Natural killer cell (primary cell): ENCODE data around the gene NAV3. TPM values are rescaled to one million over a fixed set of nuclear protein-coding genes. Genes with fewer than 3 reads are reported as not detected.

Experiments used
- ATAC-seq, 3 donors: fragments of 150-1000 bp in 2 of 3; fragments of 200-7000 bp in 1 of 3; cut with Tn5 transposase; 1 replicate in 1 of 3; 2 replicates in 2 of 3; pipeline ENCODE4 v1.10.0; 2021; ENCODE audit warnings: mild to moderate bottlenecking in 2 of 3, moderate library complexity in 2 of 3
- DNase-seq, 2 donors: peaks; one replicate each; pipeline versions ENCODE4 v3.0.0 to v3.0.0-alpha.2; 2013 to 2021; ENCODE audit warnings: mixed read lengths in 1 of 2
- H3K27ac ChIP-seq: one replicate; pipeline ENCODE4 v1.5.1; 2013; ENCODE audit warnings: mild to moderate bottlenecking, low read length
- H3K27me3 ChIP-seq: one replicate; pipeline ENCODE4 v1.6.1; 2013; ENCODE audit warnings: low read length; ENCODE audit not compliant: control insufficient read depth, insufficient read depth
- H3K36me3 ChIP-seq: one replicate; pipeline ENCODE4 v1.6.1; 2013; ENCODE audit warnings: low read length; ENCODE audit not compliant: control insufficient read depth, insufficient read depth
- H3K4me1 ChIP-seq: one replicate; pipeline ENCODE4 v1.6.1; 2013; ENCODE audit warnings: low read length; ENCODE audit not compliant: control insufficient read depth, insufficient read depth
- H3K4me3 ChIP-seq: one replicate; pipeline ENCODE4 v1.5.1; 2013; ENCODE audit warnings: low read length
- H3K9me3 ChIP-seq: one replicate; pipeline ENCODE4 v1.6.1; 2013; ENCODE audit warnings: low read length; ENCODE audit not compliant: control insufficient read depth, insufficient read depth
- H3K27ac Mint-ChIP-seq, 2 donors: one replicate each; pipeline ENCODE4 v1.8.0; 2022; ENCODE audit warnings: mild to moderate bottlenecking in 2 of 2, mixed read lengths in 2 of 2, moderate library complexity in 1 of 2
- H3K27me3 Mint-ChIP-seq, 2 donors: one replicate each; pipeline ENCODE4 v1.8.0; 2022; ENCODE audit warnings: low read depth in 2 of 2, mixed read lengths in 2 of 2
- H3K36me3 Mint-ChIP-seq: one replicate; pipeline ENCODE4 v1.8.0; 2022; ENCODE audit warnings: mixed read lengths
- H3K4me1 Mint-ChIP-seq, 2 donors: one replicate each; pipeline ENCODE4 v1.8.0; 2022; ENCODE audit warnings: mixed read lengths in 2 of 2
- H3K4me3 Mint-ChIP-seq: one replicate; pipeline ENCODE4 v1.8.0; 2022; ENCODE audit warnings: mild to moderate bottlenecking, moderate library complexity, mixed read lengths
- H3K9me3 Mint-ChIP-seq, 2 donors: one replicate each; pipeline ENCODE4 v1.8.0; 2022; ENCODE audit warnings: mixed read lengths in 2 of 2
- WGBS: methylation state at CpG from one replicate; pipeline ENCODE4 v1.1.7; 2013; ENCODE audit warnings: missing lambda C conversion rate; ENCODE audit not compliant: insufficient coverage; 5-methylcytosine and 5-hydroxymethylcytosine counted together
- intact Hi-C: fragments of 100-400 bp; cut with micrococcal nuclease; formaldehyde crosslinking; loops from one replicate; pipeline ENCODE4 v1.14.2; 2022
- total RNA-seq, 4 donors: library from RNA; stranded (reverse); fragments of 120-200 nt in 1 of 4; gene quantifications; one replicate each; pipeline versions ENCODE4 v1.2.3 to v1.2.4, GENCODE V29; 2013 to 2022
- TF ChIP-seq, protein P1 (sequence below): fragments of 200-600 bp; IDR thresholded peaks from one replicate; pipeline ENCODE4 v1.8.0; 2022; ENCODE audit warnings: antibody characterized with exemption

The NAV3 gene
- total RNA-seq, 3 donors from 2014 or later (not counting 1 experiment from before 2014, with no cell fraction given), result not detected

DNA sequence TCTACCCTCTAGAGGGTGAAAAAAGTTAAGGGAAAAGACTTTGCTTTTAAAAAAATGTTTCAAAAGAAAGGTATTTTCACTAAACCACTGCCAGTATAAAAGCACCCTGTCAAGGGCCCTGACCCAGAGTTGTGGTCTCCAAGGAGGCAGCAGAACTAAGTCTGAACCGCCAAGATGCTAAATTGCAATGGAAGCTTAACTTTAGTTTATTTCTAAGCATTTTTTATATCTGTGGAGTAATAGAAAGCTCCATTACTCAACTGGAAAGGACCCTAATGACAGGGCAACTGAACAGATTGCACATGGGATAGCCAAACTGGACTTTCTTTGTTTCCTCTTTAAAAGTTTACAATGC is 379.8 kb downstream of the NAV3 start:
- Mint-ChIP-seq H3K9me3 (peaks cover 3 to 18% of the 10 kb centered on the region in 2 donors), H3K4me3 (no peak overlapping the region), H3K36me3 (no peaks in the 10 kb centered on the region), H3K27me3 (no peaks in the 10 kb centered on the region), H3K27ac (no peak overlapping the region), H3K4me1 (no peaks in the 10 kb centered on the region)
- no peaks in the 10 kb centered on the region for H3K9me3 ChIP-seq
- ATAC-seq (no peak), DNase-seq (no peak)
- WGBS, result 63% methylated on average over 1 of the region's 1 CpG
- H3K27me3 ChIP-seq, result no peaks in the 10 kb centered on the region
- intact Hi-C loops, result no loop called here
- H3K4me1 ChIP-seq, result no peaks in the 10 kb centered on the region
- no peak overlapping the region for H3K4me3 ChIP-seq
- TF ChIP-seq, protein P1, sequence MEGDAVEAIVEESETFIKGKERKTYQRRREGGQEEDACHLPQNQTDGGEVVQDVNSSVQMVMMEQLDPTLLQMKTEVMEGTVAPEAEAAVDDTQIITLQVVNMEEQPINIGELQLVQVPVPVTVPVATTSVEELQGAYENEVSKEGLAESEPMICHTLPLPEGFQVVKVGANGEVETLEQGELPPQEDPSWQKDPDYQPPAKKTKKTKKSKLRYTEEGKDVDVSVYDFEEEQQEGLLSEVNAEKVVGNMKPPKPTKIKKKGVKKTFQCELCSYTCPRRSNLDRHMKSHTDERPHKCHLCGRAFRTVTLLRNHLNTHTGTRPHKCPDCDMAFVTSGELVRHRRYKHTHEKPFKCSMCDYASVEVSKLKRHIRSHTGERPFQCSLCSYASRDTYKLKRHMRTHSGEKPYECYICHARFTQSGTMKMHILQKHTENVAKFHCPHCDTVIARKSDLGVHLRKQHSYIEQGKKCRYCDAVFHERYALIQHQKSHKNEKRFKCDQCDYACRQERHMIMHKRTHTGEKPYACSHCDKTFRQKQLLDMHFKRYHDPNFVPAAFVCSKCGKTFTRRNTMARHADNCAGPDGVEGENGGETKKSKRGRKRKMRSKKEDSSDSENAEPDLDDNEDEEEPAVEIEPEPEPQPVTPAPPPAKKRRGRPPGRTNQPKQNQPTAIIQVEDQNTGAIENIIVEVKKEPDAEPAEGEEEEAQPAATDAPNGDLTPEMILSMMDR, result no peak
- no peak overlapping the region for H3K27ac ChIP-seq
- no peaks in the 10 kb centered on the region for H3K36me3 ChIP-seq

DNA sequence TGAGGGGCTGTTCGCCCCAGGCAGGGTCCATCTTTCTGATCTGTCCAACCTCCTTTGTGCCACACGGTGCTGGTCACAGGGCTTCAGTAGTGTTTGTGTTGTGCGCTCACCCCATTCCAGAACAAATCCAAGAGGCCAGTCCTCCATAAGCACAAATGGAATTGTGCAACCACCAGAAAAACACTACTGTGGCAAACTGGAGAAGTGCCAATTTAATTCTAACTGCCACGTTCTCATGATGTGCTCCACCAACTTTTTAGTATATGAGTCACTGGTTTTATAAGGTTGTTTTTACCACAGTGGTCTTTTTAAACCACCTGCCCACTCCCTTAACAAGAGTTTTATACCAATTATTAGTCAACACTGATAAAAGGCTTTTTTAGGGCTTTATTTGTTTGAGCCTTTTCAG is 380.2 kb downstream of the NAV3 start:
- DNase-seq, result no peak
- intact Hi-C loops, result no loop called here
- Histone ChIP-seq H3K36me3 (no peaks in the 10 kb centered on the region), H3K9me3 (no peaks in the 10 kb centered on the region), H3K4me1 (no peaks in the 10 kb centered on the region), H3K27ac (no peak overlapping the region), H3K27me3 (no peaks in the 10 kb centered on the region), H3K4me3 (no peak overlapping the region)
- Mint-ChIP-seq H3K4me3 (no peak overlapping the region), H3K9me3 (peaks cover 3 to 18% of the 10 kb centered on the region in 2 donors), H3K36me3 (no peaks in the 10 kb centered on the region), H3K27me3 (no peaks in the 10 kb centered on the region), H3K4me1 (no peaks in the 10 kb centered on the region), H3K27ac (no peak overlapping the region)
- no peak for ATAC-seq
- WGBS, result 95% methylated on average over 3 of the region's 4 CpGs
- TF ChIP-seq, protein P1, result no peak

DNA sequence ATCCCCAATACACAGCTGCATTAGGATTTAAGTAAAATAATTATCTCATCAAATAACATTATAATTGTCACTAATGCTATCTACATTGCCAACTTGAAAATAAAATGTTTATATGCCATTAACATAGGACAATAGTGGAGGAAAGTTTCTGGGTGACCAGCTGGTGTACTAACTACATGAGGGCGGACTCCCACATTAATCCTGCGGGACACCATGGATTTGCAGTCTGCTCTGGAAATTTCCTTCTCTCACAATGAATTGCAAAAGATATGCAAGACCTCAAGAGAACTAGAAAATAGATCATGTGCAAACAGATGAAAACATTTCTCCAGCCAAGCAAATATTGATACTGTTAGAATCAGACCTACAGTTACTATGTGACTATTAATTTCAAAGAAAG is 390.1 kb downstream of the NAV3 start:
- H3K4me1 ChIP-seq, result no peaks in the 10 kb centered on the region
- H3K36me3 Mint-ChIP-seq, result no peaks in the 10 kb centered on the region
- no peaks in the 10 kb centered on the region for H3K27me3 ChIP-seq
- H3K27ac Mint-ChIP-seq, result no peak overlapping the region
- ATAC-seq (no peak), DNase-seq (no peak)
- WGBS, result 86% methylated on average over 2 of the region's 2 CpGs
- no peak overlapping the region for H3K4me3 Mint-ChIP-seq
- intact Hi-C loops, result no loop called here
- H3K4me1 Mint-ChIP-seq, result no peaks in the 10 kb centered on the region
- H3K4me3 ChIP-seq, result no peak overlapping the region
- no peak overlapping the region for H3K27ac ChIP-seq
- TF ChIP-seq, protein P1, result no peak
- H3K9me3 ChIP-seq, result no peaks in the 10 kb centered on the region
- H3K36me3 ChIP-seq, result no peaks in the 10 kb centered on the region
- no peaks in the 10 kb centered on the region for H3K27me3 Mint-ChIP-seq
- H3K9me3 Mint-ChIP-seq, result peaks cover 0 to 6% of the 10 kb centered on the region in 2 donors

DNA sequence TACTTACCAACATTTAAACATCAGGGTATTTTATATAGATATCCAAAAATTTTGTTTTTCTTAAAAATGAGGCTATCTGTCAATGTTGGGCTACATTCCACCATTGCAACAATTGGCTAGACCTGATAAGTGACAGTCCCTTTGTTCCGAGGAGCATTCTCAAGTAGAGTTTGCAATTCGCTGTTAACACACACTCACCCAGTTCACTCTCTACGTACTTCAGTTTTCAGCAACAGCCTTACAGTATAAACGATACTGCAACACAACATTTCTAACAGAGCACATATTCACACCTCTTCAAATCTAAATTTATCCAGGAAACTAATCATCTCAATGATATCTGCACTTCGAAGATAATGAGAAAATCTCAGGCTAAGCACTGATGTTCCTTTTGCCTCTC is 393.5 kb downstream of the NAV3 start:
- TF ChIP-seq, protein P1, result no peak
- Histone ChIP-seq H3K4me1 (no peaks in the 10 kb centered on the region), H3K27me3 (no peaks in the 10 kb centered on the region), H3K4me3 (no peak overlapping the region), H3K9me3 (no peaks in the 10 kb centered on the region), H3K36me3 (no peaks in the 10 kb centered on the region), H3K27ac (no peak overlapping the region)
- Mint-ChIP-seq H3K9me3 (peaks cover 5 to 8% of the 10 kb centered on the region in 2 donors), H3K4me3 (no peak overlapping the region), H3K36me3 (no peaks in the 10 kb centered on the region), H3K27ac (no peak overlapping the region), H3K27me3 (no peaks in the 10 kb centered on the region), H3K4me1 (no peaks in the 10 kb centered on the region)
- ATAC-seq, result no peak
- intact Hi-C loops, result no loop called here
- DNase-seq, result no peak
- WGBS, result 80% methylated on average over 5 of the region's 5 CpGs
